HTR-8/SVneo (cell line): Measurements from ENCODE around the gene ADAP1.
"Not testable (repeated sequence)": the region's sequence is repeated elsewhere in the genome, so short reads cannot be mapped to it uniquely, and the experiment has no call there.

Source experiments
- DNase-seq: peaks from one replicate; pipeline ENCODE4 v3.0.0; 2011; ENCODE audit warnings: low spot score, mixed read lengths; ENCODE audit not compliant: insufficient read length
- FAIRE-seq: peaks from 2 replicates; lab custom pipeline; 2011; peaks lifted over from hg19 to GRCh38; lab: Jason Lieb, UNC

The ADAP1 gene

GRCh38 chr7:926061-927030, 28.1 kb downstream of the ADAP1 start:
- no peak for DNase-seq

GRCh38 chr7:925601-926000, 28.9 kb downstream of the ADAP1 start:
- DNase-seq: no peak

More at GRCh38 chr7:926061-927030, 28.1 kb downstream of the ADAP1 start:
- no peak for FAIRE-seq

GRCh38 chr7:924541-925231, 29.8 kb downstream of the ADAP1 start:
- FAIRE-seq (no peak), DNase-seq (no peak)

More at GRCh38 chr7:925601-926000, 28.9 kb downstream of the ADAP1 start:
- no peak for FAIRE-seq

- DNase-seq, FAIRE-seq: not testable (repeated sequence)
Observed at GRCh38 chr7:924042-924441, 30.4 kb downstream of the ADAP1 start.

- peak; percentile 86 for DNase-seq
- FAIRE-seq: peak; percentile 42
Observed at GRCh38 chr7:923108-924041, 31.1 kb downstream of the ADAP1 start.

GRCh38 chr7:922334-923107, 32.0 kb downstream of the ADAP1 start:
- DNase-seq (no peak), FAIRE-seq (no peak)

GRCh38 chr7:921581-922333, 32.7 kb downstream of the ADAP1 start:
- FAIRE-seq: no peak
- DNase-seq: no peak

GRCh38 chr7:921071-921461, 33.4 kb downstream of the ADAP1 start:
- no peak for FAIRE-seq
- DNase-seq: no peak

- DNase-seq (no peak), FAIRE-seq (no peak)
Observed at GRCh38 chr7:920351-921070, 34.0 kb downstream of the ADAP1 start.

GRCh38 chr7:919924-920341, 34.5 kb downstream of the ADAP1 start:
- FAIRE-seq (no peak), DNase-seq (no peak)

- DNase-seq: no peak
Observed at GRCh38 chr7:919114-919442, 35.4 kb downstream of the ADAP1 start.

GRCh38 chr7:918441-919113, 35.9 kb downstream of the ADAP1 start:
- FAIRE-seq (no peak), DNase-seq (no peak)

More at GRCh38 chr7:919114-919442, 35.4 kb downstream of the ADAP1 start:
- no peak for FAIRE-seq

- FAIRE-seq (no peak), DNase-seq (no peak)
Observed at GRCh38 chr7:918118-918425, 36.4 kb downstream of the ADAP1 start.

GRCh38 chr7:917255-918117, 37.0 kb downstream of the ADAP1 start:
- FAIRE-seq (no peak), DNase-seq (no peak)

- peak; percentile 4 for FAIRE-seq
Observed at GRCh38 chr7:916291-916941, 38.1 kb downstream of the ADAP1 start.

More at GRCh38 chr7:916291-916941, 38.1 kb downstream of the ADAP1 start:
- DNase-seq: no peak
